ENCODE data around the gene P2RX6.
A peak's percentile ranks its signal among the peaks of the same experiment; 100 is the strongest.
"Not testable (repeated sequence)": the region's sequence is repeated elsewhere in the genome, so short reads cannot be mapped to it uniquely, and the experiment has no call there.

P2RX6 gene

DNA sequence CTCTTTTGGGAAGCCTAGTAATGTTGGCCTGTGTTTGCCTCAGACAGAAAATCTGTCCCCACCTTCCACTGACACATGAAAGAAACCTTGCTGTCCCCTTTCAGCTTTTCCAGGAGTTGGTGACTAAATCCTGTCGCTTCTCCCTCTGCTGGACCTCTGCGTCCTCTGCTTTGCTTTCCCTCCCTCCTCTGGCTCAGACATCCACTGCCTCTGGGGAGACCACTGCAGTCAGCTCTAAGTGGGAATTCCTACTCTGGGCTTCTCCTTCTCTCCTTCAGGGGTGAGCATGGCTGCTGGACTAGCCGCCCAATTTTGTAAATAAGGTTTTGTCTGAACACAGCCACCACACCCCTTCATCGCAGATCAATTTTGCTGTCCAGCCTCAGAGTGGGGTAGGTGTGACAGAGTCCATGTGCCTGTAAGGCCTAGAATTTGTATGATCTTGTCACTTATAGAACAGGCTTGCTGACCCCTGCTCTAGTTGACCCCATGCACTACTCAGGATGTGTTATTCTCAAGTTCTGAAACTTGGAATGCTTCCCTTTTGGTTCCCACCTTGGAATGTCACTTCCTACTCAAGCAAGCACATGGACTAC lies 53.8 kb downstream of the P2RX6 start:
- no peak overlapping the region for H3K4me3 ChIP-seq (ENCODE audit: low read length)
- no peak for DNase-seq (ENCODE audit: low read depth)
- TF ChIP-seq, protein P1, sequence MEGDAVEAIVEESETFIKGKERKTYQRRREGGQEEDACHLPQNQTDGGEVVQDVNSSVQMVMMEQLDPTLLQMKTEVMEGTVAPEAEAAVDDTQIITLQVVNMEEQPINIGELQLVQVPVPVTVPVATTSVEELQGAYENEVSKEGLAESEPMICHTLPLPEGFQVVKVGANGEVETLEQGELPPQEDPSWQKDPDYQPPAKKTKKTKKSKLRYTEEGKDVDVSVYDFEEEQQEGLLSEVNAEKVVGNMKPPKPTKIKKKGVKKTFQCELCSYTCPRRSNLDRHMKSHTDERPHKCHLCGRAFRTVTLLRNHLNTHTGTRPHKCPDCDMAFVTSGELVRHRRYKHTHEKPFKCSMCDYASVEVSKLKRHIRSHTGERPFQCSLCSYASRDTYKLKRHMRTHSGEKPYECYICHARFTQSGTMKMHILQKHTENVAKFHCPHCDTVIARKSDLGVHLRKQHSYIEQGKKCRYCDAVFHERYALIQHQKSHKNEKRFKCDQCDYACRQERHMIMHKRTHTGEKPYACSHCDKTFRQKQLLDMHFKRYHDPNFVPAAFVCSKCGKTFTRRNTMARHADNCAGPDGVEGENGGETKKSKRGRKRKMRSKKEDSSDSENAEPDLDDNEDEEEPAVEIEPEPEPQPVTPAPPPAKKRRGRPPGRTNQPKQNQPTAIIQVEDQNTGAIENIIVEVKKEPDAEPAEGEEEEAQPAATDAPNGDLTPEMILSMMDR (IDR thresholded peaks at IDR 0.05; ENCODE audit: insufficient read depth, low read depth, low read length, missing control alignments): no peak

DNA sequence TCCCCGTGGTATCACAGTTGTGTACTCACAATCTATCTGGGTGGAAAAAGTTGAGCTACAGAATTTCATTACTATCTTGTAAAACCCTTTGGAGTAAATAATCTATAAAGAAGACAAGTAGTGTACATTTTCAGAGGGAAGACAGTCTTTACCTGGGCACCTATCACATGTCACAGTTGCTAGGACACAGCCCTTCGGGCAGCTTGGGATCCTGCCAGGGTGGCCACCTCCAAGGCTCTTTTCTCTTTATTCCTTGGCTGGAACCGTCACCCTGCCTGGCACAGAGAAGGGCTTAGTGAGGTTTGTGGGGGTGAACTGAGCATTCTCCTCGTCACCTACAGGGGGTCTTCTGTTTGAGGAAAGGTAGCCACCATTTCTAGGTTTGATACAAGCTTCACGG lies 54.4 kb downstream of the P2RX6 start:
- DNase-seq (ENCODE audit: low read depth): no peak
- H3K4me3 ChIP-seq (ENCODE audit: low read length): no peak overlapping the region
- TF ChIP-seq, protein P1 (IDR thresholded peaks at IDR 0.05; ENCODE audit: insufficient read depth, low read depth, low read length, missing control alignments): no peak

DNA sequence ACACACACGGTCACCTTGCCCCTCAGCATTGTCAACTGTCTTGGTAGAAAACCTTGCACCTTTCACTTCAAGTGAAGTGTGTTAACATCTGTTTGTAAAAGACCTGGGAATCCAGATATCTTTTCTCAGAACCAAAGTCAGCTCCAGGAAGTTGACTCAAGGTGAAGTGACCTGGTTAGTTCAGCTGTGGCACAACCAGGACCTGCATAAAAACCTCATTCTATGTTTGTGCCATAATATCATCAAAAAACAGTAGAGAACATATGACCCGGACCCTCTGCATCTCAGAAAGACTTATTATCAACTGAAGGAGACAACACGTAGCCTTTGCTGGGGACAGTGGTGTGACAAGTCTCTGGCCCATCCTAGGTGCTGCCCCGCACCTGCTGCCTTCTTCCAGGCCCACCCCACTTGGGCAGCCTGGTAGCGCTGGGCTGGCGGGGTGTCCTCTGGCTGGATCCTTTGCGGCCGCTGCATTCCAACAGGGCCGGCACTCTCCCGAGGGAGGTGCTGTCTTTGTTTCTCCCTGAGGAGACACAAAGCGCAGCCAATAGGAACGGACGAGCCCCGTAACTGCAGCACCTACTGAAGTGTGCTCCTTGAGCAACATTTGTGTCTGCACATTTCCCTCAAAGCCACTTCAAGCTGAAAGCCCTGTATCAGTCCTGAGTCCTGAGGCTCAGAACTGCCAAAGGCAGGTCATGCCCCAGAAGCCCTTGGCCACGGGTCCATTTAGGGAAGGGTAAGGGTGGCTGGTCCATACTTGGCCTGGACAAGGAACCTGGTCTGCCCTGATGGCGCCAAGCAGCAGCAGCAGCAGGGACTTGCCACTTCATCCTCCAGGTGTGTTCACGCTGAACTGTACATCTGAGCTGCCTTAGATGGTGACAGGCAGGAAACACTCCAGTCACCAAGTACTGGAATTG lies 56.0 kb downstream of the P2RX6 start:
- H3K4me3 ChIP-seq (ENCODE audit: low read length): no peak overlapping the region
- TF ChIP-seq, protein P1 (IDR thresholded peaks at IDR 0.05; ENCODE audit: insufficient read depth, low read depth, low read length, missing control alignments): no peak
- no peak for DNase-seq (ENCODE audit: low read depth)

DNA sequence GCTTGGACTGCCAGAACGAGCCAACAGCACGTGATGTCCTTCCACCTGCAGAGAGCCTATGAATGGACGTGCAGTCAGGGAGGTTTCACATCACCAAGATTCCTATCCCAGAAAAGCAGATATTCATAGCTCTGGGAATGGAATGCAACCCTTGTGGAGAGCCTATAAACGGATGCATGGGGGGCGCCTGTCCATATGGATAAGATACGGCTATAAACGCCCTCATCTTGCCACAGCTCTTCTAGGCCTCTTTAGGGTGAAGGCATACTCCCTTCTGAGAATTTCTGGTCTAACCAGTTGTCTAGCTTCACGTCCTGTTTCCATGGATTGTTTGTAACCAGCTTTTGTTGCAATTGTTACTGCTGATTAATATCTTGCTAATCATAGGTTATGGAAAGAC lies 56.8 kb downstream of the P2RX6 start:
- DNase-seq (ENCODE audit: low read depth); H3K4me3 ChIP-seq (ENCODE audit: low read length): not testable (repeated sequence)

DNA sequence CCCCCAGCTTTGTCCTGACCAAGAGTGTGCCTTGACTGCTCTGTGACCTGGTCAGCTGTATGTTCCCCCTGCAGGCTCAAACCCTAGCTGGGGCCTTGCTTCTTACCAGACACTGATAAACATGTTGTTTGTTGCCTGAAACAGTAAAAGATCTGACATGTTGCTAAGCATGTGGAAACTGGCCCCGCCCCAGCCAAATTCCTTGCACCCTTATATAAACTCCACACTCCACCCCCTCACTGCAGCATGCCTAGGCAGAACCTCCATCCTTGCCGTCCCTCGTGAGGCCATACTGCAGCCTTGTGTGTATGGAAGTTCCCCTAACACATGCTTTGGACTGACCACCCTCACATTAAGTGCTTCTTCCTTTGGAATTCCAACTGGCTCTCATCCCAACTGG lies 58.1 kb downstream of the P2RX6 start:
- peak; percentile 71 for DNase-seq (ENCODE audit: low read depth)
- TF ChIP-seq, protein P1 (IDR thresholded peaks at IDR 0.05; ENCODE audit: insufficient read depth, low read depth, low read length, missing control alignments): no peak

DNA sequence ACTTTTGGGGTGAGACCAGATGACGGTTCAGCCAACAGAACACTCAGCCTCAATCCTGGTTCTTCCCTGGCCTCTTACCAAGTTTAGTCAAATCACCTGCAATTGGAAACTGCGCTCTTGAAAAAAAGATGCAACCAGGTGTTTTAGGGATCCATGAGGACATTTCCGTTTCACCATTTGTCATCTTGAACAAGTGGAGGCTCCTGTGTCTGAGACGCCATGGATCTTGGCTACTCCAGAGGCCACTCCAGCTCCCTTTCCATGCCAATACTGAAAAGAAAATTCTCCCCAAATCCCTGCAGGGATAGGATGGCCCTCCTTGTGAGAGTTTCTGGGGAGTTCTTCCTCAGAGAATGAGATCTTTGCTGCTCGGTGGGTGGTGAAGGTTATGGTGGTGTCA lies 58.5 kb downstream of the P2RX6 start:
- TF ChIP-seq, protein P1 (IDR thresholded peaks at IDR 0.05; ENCODE audit: insufficient read depth, low read depth, low read length, missing control alignments): no peak
- no peak overlapping the region for H3K4me3 ChIP-seq (ENCODE audit: low read length)
- no peak for DNase-seq (ENCODE audit: low read depth)

More for the DNA sequence above, 58.1 kb downstream of the P2RX6 start:
- no peak overlapping the region for H3K4me3 ChIP-seq (ENCODE audit: low read length)

DNA sequence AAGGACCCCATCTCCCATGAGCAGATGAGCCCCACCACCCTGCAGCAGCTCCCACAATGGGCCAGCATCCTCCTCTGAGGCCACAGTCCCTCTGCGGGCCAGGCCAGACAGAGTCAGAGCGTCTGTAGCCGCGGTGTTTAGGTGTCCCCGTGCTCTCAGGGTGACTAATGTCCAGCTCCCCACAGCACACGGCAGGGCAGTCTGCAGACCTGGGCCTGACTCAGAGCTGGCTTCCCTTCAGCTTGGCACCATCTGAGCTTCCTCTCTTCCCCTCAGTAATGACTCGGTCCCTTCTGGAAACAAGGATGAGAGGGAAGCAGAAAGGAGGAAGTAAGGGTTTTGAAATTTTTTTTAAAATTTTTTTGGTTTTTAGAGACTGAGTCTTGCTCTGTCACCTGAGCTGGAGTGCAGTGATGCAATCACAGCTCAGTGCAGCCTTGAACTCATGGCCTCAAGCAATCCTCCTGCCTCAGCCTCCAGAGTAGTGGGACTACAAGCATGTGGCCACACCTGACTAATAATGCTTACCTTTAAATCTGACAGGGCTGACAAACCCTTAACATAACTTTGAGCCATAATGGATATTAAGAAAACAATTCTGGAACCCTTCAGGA lies 59.2 kb downstream of the P2RX6 start:
- no peak overlapping the region for H3K4me3 ChIP-seq (ENCODE audit: low read length)
- TF ChIP-seq, protein P1 (IDR thresholded peaks at IDR 0.05; ENCODE audit: insufficient read depth, low read depth, low read length, missing control alignments): no peak
- DNase-seq (ENCODE audit: low read depth): peak; percentile 90

All from epithelial cell of esophagus (primary cell).